ENCODE results near the gene CDKN1B.
A peak's percentile ranks its signal among the peaks of the same experiment; 100 is the strongest.

Gene CDKN1B

GRCh38 chr12:12716793-12717585, at the start of gene CDKN1B:
TSS of gene CDKN1B (plus strand) at chr12:12717368. CDS start at chr12:12717840, 472 bp downstream.
- DNase-seq (ENCODE audit: extremely low spot score, insufficient read length, low read depth) = no peak
- FAIRE-seq = peak; percentile 90

GRCh38 chr12:12668005-12668404, 49.2 kb upstream of the CDKN1B start:
- FAIRE-seq = no peak

GRCh38 chr12:12669020-12669419, 48.1 kb upstream of the CDKN1B start:
- FAIRE-seq (no peak), DNase-seq (ENCODE audit: extremely low spot score, insufficient read length, low read depth) (no peak)

More at GRCh38 chr12:12668005-12668404, 49.2 kb upstream of the CDKN1B start:
- DNase-seq (ENCODE audit: extremely low spot score, insufficient read length, low read depth) = no peak

GRCh38 chr12:12671850-12672660, 45.1 kb upstream of the CDKN1B start:
- DNase-seq (ENCODE audit: extremely low spot score, insufficient read length, low read depth) (no peak), FAIRE-seq (no peak)

- FAIRE-seq (peak; percentile 68), DNase-seq (ENCODE audit: extremely low spot score, insufficient read length, low read depth) (no peak)
Observed at GRCh38 chr12:12673296-12673695, 43.9 kb upstream of the CDKN1B start.

GRCh38 chr12:12676605-12677004, 40.6 kb upstream of the CDKN1B start:
- no peak for DNase-seq (ENCODE audit: extremely low spot score, insufficient read length, low read depth)
- FAIRE-seq = no peak

- DNase-seq (ENCODE audit: extremely low spot score, insufficient read length, low read depth) (no peak), FAIRE-seq (no peak)
Observed at GRCh38 chr12:12681061-12681765, 36.0 kb upstream of the CDKN1B start.

- DNase-seq (ENCODE audit: extremely low spot score, insufficient read length, low read depth) (no peak), FAIRE-seq (no peak)
Observed at GRCh38 chr12:12682284-12682683, 34.9 kb upstream of the CDKN1B start.

GRCh38 chr12:12683136-12683697, 34.0 kb upstream of the CDKN1B start:
- FAIRE-seq (no peak), DNase-seq (ENCODE audit: extremely low spot score, insufficient read length, low read depth) (no peak)

- FAIRE-seq = no peak
- DNase-seq (ENCODE audit: extremely low spot score, insufficient read length, low read depth) = no peak
Observed at GRCh38 chr12:12683725-12684124, 33.4 kb upstream of the CDKN1B start.

GRCh38 chr12:12684375-12685106, 32.6 kb upstream of the CDKN1B start:
- no peak for FAIRE-seq
- no peak for DNase-seq (ENCODE audit: extremely low spot score, insufficient read length, low read depth)

- FAIRE-seq (no peak), DNase-seq (ENCODE audit: extremely low spot score, insufficient read length, low read depth) (no peak)
Observed at GRCh38 chr12:12685305-12685704, 31.9 kb upstream of the CDKN1B start.

GRCh38 chr12:12686472-12686871, 30.7 kb upstream of the CDKN1B start:
- FAIRE-seq = no peak
- DNase-seq (ENCODE audit: extremely low spot score, insufficient read length, low read depth) = no peak

- DNase-seq (ENCODE audit: extremely low spot score, insufficient read length, low read depth) = no peak
- FAIRE-seq = no peak
Observed at GRCh38 chr12:12686925-12687324, 30.2 kb upstream of the CDKN1B start.

- DNase-seq (ENCODE audit: extremely low spot score, insufficient read length, low read depth) (no peak), FAIRE-seq (peak; percentile 73)
Observed at GRCh38 chr12:12689647-12690300, 27.4 kb upstream of the CDKN1B start.

GRCh38 chr12:12691549-12691948, 25.6 kb upstream of the CDKN1B start:
- DNase-seq (ENCODE audit: extremely low spot score, insufficient read length, low read depth) (no peak), FAIRE-seq (peak; percentile 79)

- FAIRE-seq = peak; percentile 90
- DNase-seq (ENCODE audit: extremely low spot score, insufficient read length, low read depth) = no peak
Observed at GRCh38 chr12:12693111-12693671, 24.0 kb upstream of the CDKN1B start.

- FAIRE-seq = no peak
- no peak for DNase-seq (ENCODE audit: extremely low spot score, insufficient read length, low read depth)
Observed at GRCh38 chr12:12696562-12697383, 20.4 kb upstream of the CDKN1B start.

Data from GM18507 (cell line).